T-helper 2 cell (primary cell): ENCODE measurements around the gene MFAP5.

ENCODE experiments used
- DNase-seq, 5 experiments: peaks; one replicate each; pipeline versions ENCODE4 v3.0.0 to v3.0.0-alpha.2; 2012 to 2022
- total RNA-seq, 2 donors: gene quantifications; one replicate each; lab custom pipeline; 2026; lab: John Stamatoyannopoulos, UW

Gene MFAP5, protein sequence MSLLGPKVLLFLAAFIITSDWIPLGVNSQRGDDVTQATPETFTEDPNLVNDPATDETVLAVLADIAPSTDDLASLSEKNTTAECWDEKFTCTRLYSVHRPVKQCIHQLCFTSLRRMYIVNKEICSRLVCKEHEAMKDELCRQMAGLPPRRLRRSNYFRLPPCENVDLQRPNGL
- 0 to 0.07 reads per million in 2 donors for total RNA-seq

GRCh38 chr12:8662593-8662992 lies at the start of gene MFAP5:
Gene MFAP5 (minus strand): TSS chr12:8662826. CDS start chr12:8662104, 722 bp downstream.
- no peak for DNase-seq

DNA sequence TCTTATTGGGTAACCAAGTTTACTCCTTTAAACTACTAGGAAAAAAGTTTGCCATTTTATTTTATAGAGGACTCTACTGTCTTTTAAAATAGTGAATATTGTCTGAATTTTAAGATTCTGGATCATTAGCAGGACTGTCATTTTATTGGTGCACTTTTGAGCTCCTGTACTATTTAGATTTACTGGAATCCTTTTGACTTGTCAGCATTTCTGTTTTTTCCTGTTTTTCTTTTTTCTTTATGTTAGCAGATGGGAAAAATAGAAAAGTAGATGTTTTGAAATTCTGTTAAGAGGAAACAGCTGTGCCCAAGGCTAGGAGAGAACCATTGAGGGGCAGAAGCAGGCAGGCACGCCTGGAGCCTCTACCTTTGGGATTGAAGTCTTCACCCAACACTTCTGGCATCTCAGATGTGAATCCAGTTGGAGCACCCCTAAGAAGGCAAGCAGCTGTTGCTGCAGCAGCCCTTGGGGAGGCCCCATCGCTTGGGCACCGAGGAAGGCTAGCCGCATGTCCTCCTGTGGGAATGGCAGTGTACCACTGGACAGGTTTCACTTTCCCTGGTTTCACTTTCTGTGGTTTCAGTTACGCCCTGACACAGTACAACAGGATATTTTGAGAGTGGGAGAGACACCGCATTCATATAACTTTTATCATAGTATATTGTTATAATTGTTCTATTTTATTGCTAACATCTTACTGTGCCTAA lies 46.7 kb upstream of the MFAP5 start:
- DNase-seq = no peak

- no peak for DNase-seq
Measured at GRCh38 chr12:8702159-8702558, 39.5 kb upstream of the MFAP5 start.

GRCh38 chr12:8701046-8701660 lies 38.5 kb upstream of the MFAP5 start:
- no peak for DNase-seq

GRCh38 chr12:8699714-8700113 lies 37.1 kb upstream of the MFAP5 start:
- no peak for DNase-seq

GRCh38 chr12:8698879-8699278 lies 36.3 kb upstream of the MFAP5 start:
- DNase-seq = no peak

DNA sequence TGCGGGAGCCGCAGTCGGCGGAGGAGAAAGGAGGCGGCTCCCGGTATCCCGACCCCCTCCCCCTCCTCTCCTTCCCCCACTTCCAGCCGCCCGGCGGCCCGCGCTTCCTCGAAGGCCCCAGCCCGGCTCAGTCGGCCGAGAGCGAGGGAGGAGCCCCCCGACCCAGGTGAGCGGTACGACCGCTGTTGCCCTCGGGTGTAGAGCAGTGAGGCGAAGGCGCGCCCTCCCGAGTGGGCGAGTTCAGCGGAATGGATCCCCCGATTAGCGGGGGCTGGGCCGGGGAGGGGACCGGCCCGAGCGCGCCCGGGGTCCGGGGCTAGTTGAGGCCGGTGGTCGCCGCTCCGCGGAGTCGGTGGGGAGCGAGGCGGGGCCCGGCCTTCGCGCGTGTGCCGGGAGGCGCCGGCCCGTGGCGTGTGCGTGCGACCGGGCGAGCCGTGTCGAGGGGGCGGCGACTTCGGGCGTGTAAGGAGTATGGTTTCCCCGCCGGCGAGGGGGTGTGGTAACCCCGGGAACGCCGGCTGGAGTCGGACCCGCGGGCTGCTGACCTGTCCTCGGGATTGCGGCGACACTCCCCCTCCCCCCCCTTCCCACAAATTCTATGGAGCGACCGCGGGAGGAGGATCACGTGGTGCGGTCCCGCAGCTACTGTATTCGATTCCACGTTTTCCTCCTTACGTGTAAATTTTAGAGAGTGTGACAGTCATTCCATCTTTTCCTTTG lies 35.7 kb upstream of the MFAP5 start:
- DNase-seq = peak; percentile 11 to 35 (median 16)

GRCh38 chr12:8697476-8698131 lies 35.0 kb upstream of the MFAP5 start, which contains the start of gene RIMKLB:
Gene RIMKLB (plus strand): TSS chr12:8697991. CDS start chr12:8713867, 15,876 bp downstream.
- DNase-seq = peak; percentile 56 to 74 (median 61)

- peak in 2 of 5 experiments; percentile 2 to 21 for DNase-seq
Measured at GRCh38 chr12:8697120-8697475, 34.5 kb upstream of the MFAP5 start.

DNA sequence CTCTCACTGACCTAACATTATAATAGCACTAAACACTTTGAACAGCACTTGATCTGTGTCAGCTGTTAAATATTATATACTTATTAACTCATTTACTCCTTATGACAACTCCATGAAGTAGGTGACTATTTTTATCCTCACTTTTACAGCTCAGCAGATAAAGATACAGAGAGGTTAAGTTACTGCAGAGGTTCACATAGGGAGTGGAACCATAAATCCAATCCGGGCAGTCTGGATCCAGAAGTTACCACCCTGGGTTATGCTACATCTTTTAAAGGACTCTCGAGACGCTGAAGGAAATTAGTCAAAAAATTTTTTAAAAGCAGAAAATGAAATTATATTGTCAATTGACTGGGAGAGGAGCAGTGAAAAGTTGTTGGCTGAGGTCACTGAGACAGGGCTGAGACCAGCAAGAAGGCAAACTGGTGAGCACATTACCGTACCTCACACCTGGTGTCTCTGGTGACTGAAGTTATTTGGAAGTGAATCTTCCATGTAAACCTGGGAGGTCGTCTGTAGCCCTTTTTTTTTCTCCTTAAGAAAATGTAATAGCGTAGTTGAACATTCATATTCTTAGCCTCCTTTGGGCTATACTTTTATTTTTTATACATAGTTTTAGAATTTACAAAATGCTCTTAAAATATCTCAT lies 33.9 kb upstream of the MFAP5 start:
- no peak for DNase-seq

DNA sequence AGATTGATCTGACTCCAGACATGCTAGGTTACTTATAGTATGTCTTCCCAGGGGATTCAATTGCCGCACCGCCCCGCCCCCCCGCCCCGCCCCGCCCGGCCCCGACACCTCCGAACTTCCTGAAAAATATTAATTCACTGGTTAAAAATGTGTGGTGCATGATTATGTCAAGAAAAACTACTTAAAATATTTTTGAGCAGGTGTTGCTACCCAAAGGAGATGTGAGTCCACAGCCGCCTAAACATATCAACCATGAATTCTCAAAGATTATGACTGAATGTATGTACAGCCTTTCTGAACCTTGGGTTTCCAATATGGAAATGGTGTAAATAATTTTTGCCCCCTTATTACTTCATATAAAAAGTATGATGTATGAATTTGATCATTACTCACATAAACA lies 32.5 kb upstream of the MFAP5 start:
- DNase-seq = no peak

DNA sequence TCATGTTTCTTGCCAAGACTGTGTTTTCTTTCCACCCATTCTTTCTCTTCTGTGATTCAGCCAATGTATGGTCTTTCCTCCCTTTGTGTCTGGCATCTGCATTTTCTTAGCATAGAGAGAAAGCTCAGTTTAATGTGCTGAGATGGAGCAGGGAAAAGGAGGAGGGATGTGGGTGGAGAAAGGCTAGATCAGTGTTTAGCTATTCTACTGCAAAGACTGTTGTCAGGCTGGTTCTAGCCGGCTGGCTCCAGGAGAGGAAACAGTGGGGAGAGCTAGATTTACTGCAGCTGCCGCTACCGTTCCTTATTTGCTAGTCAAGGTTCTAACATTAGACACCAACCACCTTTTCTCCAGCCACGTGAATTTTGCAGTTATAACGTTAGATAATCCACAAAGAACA lies 29.9 kb upstream of the MFAP5 start:
- no peak for DNase-seq

GRCh38 chr12:8689681-8690080 lies 27.1 kb upstream of the MFAP5 start:
- DNase-seq = no peak

GRCh38 chr12:8687846-8688601 lies 25.4 kb upstream of the MFAP5 start:
- DNase-seq = peak in 1 of 5 experiments; percentile 2

GRCh38 chr12:8685051-8685450 lies 22.4 kb upstream of the MFAP5 start:
- DNase-seq = no peak

GRCh38 chr12:8681129-8681884 lies 18.7 kb upstream of the MFAP5 start:
- DNase-seq = no peak

- DNase-seq = no peak
Measured at GRCh38 chr12:8680533-8680932, 17.9 kb upstream of the MFAP5 start.

- no peak for DNase-seq
Measured at GRCh38 chr12:8678661-8679111, 16.1 kb upstream of the MFAP5 start.

GRCh38 chr12:8677362-8677761 lies 14.7 kb upstream of the MFAP5 start:
- no peak for DNase-seq

DNA sequence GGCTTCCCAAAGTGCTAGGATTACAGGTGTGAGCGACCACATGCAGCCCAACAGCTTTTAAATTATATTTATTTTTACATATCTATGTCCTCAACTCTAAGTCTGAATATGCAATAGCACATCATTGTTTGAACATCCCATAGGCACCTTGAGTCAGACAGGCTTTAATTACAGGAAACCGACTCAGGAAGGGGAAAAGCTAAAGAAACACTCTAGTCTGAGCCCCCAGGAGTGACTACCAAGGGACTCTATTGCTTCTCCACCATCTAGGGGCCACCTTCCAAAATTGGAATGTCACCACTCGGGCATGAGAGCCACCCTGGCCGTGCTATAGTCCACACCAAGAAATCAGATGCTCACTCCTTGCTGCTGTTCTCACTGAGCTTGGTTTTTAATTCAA lies 14.0 kb upstream of the MFAP5 start:
- no peak for DNase-seq

GRCh38 chr12:8675591-8676036 lies 13.0 kb upstream of the MFAP5 start:
- DNase-seq = no peak
